Common myeloid progenitor, CD34-positive (primary cell): ENCODE results near the gene TSPEAR.

ENCODE experiments used
- CTCF ChIA-PET: fragments of 350-600 bp; sonication (Branson Sonifier 250); formaldehyde crosslinking; loops from one replicate; lab custom pipeline; 2021; ENCODE audit warnings: antibody characterized with exemption; lab: Charles Lee
- POLR2A ChIA-PET: fragments of 350-600 bp; sonication (Branson Sonifier 250); formaldehyde crosslinking; loops from one replicate; lab custom pipeline; 2021; ENCODE audit warnings: antibody characterized with exemption; lab: Charles Lee
- DNase-seq, 3 donors: peaks; one replicate each; pipeline versions ENCODE4 v3.0.0 to v3.0.0-alpha.2; 2013
- H3K27ac ChIP-seq, 2 experiments: 1 replicate in 1 of 2; 2 replicates in 1 of 2; pipeline ENCODE4 v1.7.0; 2013; ENCODE audit warnings: inconsistent platforms in 2 of 2, low read length in 2 of 2, mild to moderate bottlenecking in 2 of 2, low read depth in 1 of 2, moderate library complexity in 1 of 2; ENCODE audit not compliant: severe bottlenecking in 2 of 2, insufficient read depth in 1 of 2, poor library complexity in 1 of 2
- H3K27me3 ChIP-seq, 5 experiments: replicated peaks in 2 of 5; 1 replicate in 3 of 5; 2 replicates in 2 of 5; pipeline versions ENCODE4 v1.6.1 to v1.7.0; 2013; ENCODE audit warnings: low read length in 4 of 5, mild to moderate bottlenecking in 2 of 5, moderate library complexity in 2 of 5, inconsistent platforms in 1 of 5; ENCODE audit not compliant: insufficient read depth in 5 of 5, control insufficient read depth in 4 of 5
- H3K36me3 ChIP-seq, 4 experiments: 1 replicate in 2 of 4; 2 replicates in 2 of 4; pipeline versions ENCODE4 v1.6.1 to v1.7.0; 2013; ENCODE audit warnings: low read length in 3 of 4, control low read depth in 1 of 4, mild to moderate bottlenecking in 1 of 4; ENCODE audit not compliant: control insufficient read depth in 4 of 4, insufficient read depth in 4 of 4
- H3K4me1 ChIP-seq, 4 experiments: 1 replicate in 3 of 4; 2 replicates in 1 of 4; pipeline versions ENCODE4 v1.6.1 to v1.7.1; 2013; ENCODE audit warnings: low read length in 3 of 4, mild to moderate bottlenecking in 3 of 4, control low read depth in 1 of 4, inconsistent platforms in 1 of 4, moderate library complexity in 1 of 4; ENCODE audit not compliant: control insufficient read depth in 4 of 4, insufficient read depth in 4 of 4; ENCODE audit errors: control extremely low read depth in 1 of 4
- H3K4me3 ChIP-seq, 7 experiments: 1 replicate in 4 of 7; 2 replicates in 3 of 7; pipeline versions ENCODE4 v1.5.1 to v1.7.0; 2013; ENCODE audit warnings: mild to moderate bottlenecking in 7 of 7, low read length in 6 of 7, moderate library complexity in 6 of 7, inconsistent platforms in 2 of 7, low read depth in 2 of 7, control low read depth in 1 of 7; ENCODE audit not compliant: insufficient read depth in 4 of 7, control insufficient read depth in 1 of 7; ENCODE audit errors: extremely low read depth in 1 of 7
- H3K9me3 ChIP-seq, 5 experiments: 1 replicate in 4 of 5; 2 replicates in 1 of 5; pipeline versions ENCODE4 v1.6.1 to v1.7.1; 2013; ENCODE audit warnings: low read length in 4 of 5, mild to moderate bottlenecking in 2 of 5, inconsistent platforms in 1 of 5, low read depth in 1 of 5, moderate library complexity in 1 of 5; ENCODE audit not compliant: control insufficient read depth in 4 of 5, insufficient read depth in 2 of 5; ENCODE audit errors: control extremely low read depth in 1 of 5
- WGBS: methylation state at CpG from one replicate; pipeline ENCODE4 v1.1.5; 2013; ENCODE audit not compliant: insufficient coverage; 5-methylcytosine and 5-hydroxymethylcytosine counted together

TSPEAR gene

DNA sequence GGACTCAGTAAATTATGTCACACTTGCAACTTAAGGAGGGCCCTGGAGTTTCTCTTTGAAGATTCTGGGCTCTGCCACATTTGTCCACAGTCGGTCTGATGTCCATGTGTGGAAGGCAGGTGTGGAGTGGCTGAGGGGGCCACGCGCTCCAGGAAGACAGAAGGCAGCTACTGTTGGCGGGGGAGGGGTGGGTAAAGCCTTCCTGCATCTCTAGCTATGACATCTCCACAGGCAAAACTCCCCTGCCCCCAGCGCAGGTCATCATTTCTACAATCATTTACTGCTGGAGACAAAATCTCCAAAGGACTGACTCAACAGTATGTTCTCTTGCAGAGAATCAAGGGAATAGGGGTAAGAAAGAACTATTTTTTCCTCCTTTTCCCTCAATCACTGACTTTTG, 11.4 kb upstream of the TSPEAR start:
- WGBS = no CpG with 5 or more reads among the region's 5 CpGs
- peaks cover 0 to 10% (median 4%) of the 10 kb centered on the region in 4 experiments for H3K4me1 ChIP-seq
- POLR2A ChIA-PET = no interaction called here
- CTCF ChIA-PET = no interaction called here
- H3K9me3 ChIP-seq = peaks cover 0 to 5% (median 0%) of the 10 kb centered on the region in 5 experiments
- no peak for DNase-seq
- no peak overlapping the region for H3K27ac ChIP-seq
- no peaks in the 10 kb centered on the region for H3K36me3 ChIP-seq
- H3K4me3 ChIP-seq = no peak overlapping the region
- peaks cover 21 to 94% (median 44%) of the 10 kb centered on the region in 5 experiments for H3K27me3 ChIP-seq

DNA sequence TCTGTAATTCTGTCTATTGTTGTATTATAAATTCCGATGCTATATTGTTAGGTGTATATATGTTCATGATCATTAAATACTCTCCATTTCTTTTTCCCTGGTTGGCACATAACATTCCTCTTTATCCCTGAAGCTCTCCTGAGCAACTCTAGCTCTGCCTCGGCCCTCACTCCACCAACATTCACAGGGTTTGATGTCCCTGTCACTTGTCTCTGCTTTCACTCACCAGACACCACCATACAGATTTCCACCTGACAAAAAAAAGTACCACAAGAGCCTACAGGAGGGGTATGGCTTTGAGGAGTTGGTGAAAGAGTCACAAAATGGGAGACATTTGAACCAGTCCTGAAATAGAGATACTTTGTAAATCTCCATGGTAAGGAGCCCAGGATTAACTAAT, 8.8 kb upstream of the TSPEAR start:
- Histone ChIP-seq H3K36me3 (no peaks in the 10 kb centered on the region), H3K9me3 (peaks cover 2 to 14% (median 3%) of the 10 kb centered on the region in 5 experiments), H3K4me3 (no peak overlapping the region), H3K27ac (no peak overlapping the region), H3K27me3 (peaks cover 24 to 91% (median 37%) of the 10 kb centered on the region in 5 experiments), H3K4me1 (peaks cover 0 to 10% (median 4%) of the 10 kb centered on the region in 4 experiments)
- no peak for DNase-seq
- 83% methylated on average over 1 of the region's 2 CpGs for WGBS
- CTCF ChIA-PET = no interaction called here
- POLR2A ChIA-PET = interaction anchor here (0.6 kb wide), 1 partner anchor 29 kb away, joined by 4 read pairs; no protein-coding TSS in a partner anchor

DNA sequence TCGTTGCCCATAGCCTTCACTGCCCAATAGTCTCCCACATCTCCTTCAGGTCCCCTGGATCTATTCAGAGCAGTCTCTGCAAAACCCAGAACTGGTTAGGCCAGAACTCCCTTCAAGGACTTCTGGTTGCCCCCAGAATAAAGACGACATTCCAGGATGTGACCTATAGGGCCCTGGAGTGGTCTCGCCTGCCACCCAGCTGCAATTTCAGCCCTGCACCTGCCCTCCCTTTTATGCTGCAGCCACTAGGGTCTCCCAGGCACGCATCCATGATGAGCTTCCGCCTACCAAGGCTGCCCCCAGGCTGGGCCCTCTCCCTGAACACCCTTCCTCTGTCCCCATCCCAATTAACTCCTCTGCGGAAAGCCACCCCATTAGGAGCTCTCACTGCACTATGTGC, 7.2 kb upstream of the TSPEAR start:
- Histone ChIP-seq H3K36me3 (no peaks in the 10 kb centered on the region), H3K27ac (no peak overlapping the region), H3K4me1 (peaks cover 0 to 7% (median 3%) of the 10 kb centered on the region in 4 experiments), H3K4me3 (no peak overlapping the region), H3K9me3 (peaks cover 2 to 11% (median 3%) of the 10 kb centered on the region in 5 experiments), H3K27me3 (peaks cover 25 to 92% (median 42%) of the 10 kb centered on the region in 5 experiments)
- 49% methylated on average over 5 of the region's 6 CpGs for WGBS
- POLR2A ChIA-PET = no interaction called here
- DNase-seq = no peak
- CTCF ChIA-PET = no interaction called here

DNA sequence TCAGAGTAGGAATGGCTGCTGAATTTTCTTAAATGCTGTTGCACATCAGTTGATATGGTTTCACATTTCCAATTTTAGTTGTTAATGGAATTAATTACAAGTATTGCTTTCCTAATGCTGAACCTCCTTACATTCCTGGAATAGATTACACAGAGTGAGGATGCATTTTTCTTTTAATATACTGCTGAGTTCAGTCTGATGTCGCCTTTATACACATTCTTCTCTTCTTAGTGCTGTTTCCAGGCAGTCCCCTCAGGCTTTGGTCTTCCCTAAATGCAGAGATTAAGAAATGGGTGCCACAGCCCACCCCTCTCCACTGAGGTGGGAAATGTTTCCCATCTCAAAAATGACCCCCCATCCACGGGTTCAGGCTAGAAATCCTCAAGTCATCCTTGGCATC, 6.7 kb upstream of the TSPEAR start:
- Histone ChIP-seq H3K27ac (no peak overlapping the region), H3K36me3 (no peaks in the 10 kb centered on the region), H3K9me3 (peaks cover 2 to 11% (median 3%) of the 10 kb centered on the region in 5 experiments), H3K27me3 (peaks cover 28 to 92% (median 42%) of the 10 kb centered on the region in 5 experiments), H3K4me3 (no peak overlapping the region), H3K4me1 (peaks cover 0 to 2% (median 0%) of the 10 kb centered on the region in 4 experiments)
- DNase-seq = no peak
- POLR2A ChIA-PET = no interaction called here
- CTCF ChIA-PET = no interaction called here
- 72% methylated on average over 2 of the region's 2 CpGs for WGBS

DNA sequence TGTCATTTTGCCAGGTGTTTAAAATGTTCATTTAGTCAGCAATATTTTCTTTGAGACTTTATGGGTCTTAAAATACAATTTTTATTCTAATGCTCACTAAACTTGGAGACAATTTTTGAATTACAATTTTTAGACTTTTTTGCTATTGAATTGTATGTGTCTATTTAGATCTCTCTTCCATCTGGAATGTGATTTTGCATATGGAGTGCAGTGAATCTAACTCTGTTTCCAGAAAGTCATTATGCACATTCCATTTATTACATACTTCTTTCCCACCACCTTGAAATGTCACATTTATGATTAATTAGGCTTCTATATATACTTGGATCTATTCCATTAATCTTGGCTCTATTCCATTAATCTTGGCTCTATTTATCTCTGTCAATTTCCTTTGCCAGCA, 5.6 kb upstream of the TSPEAR start:
- ChIA-PET CTCF (no interaction called here), POLR2A (no interaction called here)
- Histone ChIP-seq H3K4me1 (no peaks in the 10 kb centered on the region), H3K36me3 (no peaks in the 10 kb centered on the region), H3K27me3 (peaks cover 33 to 94% (median 47%) of the 10 kb centered on the region in 5 experiments), H3K9me3 (peaks cover 2 to 11% (median 3%) of the 10 kb centered on the region in 5 experiments), H3K4me3 (no peak overlapping the region), H3K27ac (no peak overlapping the region)
- no peak for DNase-seq

DNA sequence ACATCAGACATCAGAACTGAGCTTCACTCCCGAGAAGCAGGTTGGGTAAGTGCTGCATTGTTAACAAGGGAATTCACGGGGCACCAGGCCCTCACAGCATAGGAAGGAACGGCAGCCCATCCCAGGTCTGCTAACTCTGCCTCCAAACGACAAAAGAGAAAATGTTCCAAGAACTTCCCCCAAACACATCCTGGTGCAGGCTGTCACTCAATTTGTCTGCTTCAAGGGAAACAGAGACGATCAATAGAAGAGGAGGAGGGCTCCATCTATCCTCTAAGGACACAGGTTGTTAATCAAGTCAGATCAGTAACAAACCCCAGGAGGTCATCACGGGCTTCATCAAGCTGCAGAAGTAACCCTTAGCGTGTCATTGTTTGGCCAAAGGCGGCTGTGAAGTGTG, 3.5 kb upstream of the TSPEAR start:
- Histone ChIP-seq H3K36me3 (no peaks in the 10 kb centered on the region), H3K27ac (no peak overlapping the region), H3K27me3 (peaks cover 33 to 94% (median 56%) of the 10 kb centered on the region in 5 experiments), H3K4me1 (peaks cover 0 to 4% (median under 1%) of the 10 kb centered on the region in 4 experiments), H3K9me3 (peaks cover 2 to 9% (median 3%) of the 10 kb centered on the region in 5 experiments), H3K4me3 (no peak overlapping the region)
- CTCF ChIA-PET = no interaction called here
- 7% methylated on average over 3 of the region's 8 CpGs for WGBS
- POLR2A ChIA-PET = no interaction called here
- no peak for DNase-seq

DNA sequence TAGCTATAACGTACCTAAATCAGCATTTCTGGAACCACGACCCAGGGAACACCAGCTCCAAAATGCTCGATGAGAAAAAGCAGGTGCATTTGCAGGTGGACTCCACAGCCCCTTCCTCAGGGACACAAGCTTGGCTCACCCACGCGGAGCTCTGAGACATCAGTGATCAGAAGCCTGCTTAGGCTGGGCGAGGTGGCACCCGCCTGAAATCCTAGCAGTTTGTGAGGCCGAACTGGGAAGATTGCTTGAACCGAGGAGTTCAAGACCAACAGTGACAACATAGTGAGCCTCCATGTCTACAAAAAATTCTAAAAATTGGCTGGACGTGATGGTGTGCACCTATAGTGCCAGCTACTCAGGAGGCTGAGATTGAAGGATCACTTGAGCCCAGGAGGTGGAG, 2.5 kb upstream of the TSPEAR start:
- Histone ChIP-seq H3K27me3 (peaks cover 29 to 94% (median 63%) of the 10 kb centered on the region in 5 experiments), H3K36me3 (no peaks in the 10 kb centered on the region), H3K27ac (no peak overlapping the region), H3K4me3 (no peak overlapping the region), H3K9me3 (peaks cover 0 to 9% (median 3%) of the 10 kb centered on the region in 5 experiments), H3K4me1 (peaks cover 0 to 8% (median 3%) of the 10 kb centered on the region in 4 experiments)
- DNase-seq = no peak
- ChIA-PET CTCF (no interaction called here), POLR2A (no interaction called here)
- WGBS = 90% methylated on average over 9 of the region's 10 CpGs
